Dedifferentiated amniotic fluid mesenchymal stem cell (primary cell): ENCODE measurements around the gene GAB3.

Source experiments
- DNase-seq: peaks from one replicate; pipeline ENCODE4 v3.0.0-alpha.2; 2016; ENCODE audit errors: extremely low spot score

The GAB3 gene

GRCh38 chrX:154751203-154751668, 359 bp upstream of the GAB3 start:
- no peak for DNase-seq

GRCh38 chrX:154749856-154750255, 1.0 kb downstream of the GAB3 start:
- no peak for DNase-seq

- peak; percentile 72 for DNase-seq
Measured at GRCh38 chrX:154748712-154749339, 2.1 kb downstream of the GAB3 start.

GRCh38 chrX:154742613-154743012, 8.3 kb downstream of the GAB3 start:
- DNase-seq = no peak

- DNase-seq = no peak
Measured at GRCh38 chrX:154739952-154740465, 10.9 kb downstream of the GAB3 start.

- DNase-seq = peak; percentile 57
Measured at GRCh38 chrX:154738011-154738738, 12.7 kb downstream of the GAB3 start.

- no peak for DNase-seq
Measured at GRCh38 chrX:154737136-154737535, 13.7 kb downstream of the GAB3 start.

- DNase-seq = peak; percentile 38
Measured at GRCh38 chrX:154735695-154736393, 15.0 kb downstream of the GAB3 start.

- no peak for DNase-seq
Measured at GRCh38 chrX:154734061-154734781, 16.7 kb downstream of the GAB3 start.

- no peak for DNase-seq
Measured at GRCh38 chrX:154733066-154733425, 17.8 kb downstream of the GAB3 start.

- no peak for DNase-seq
Measured at GRCh38 chrX:154732421-154733065, 18.3 kb downstream of the GAB3 start.

GRCh38 chrX:154731881-154732280, 19.0 kb downstream of the GAB3 start:
- DNase-seq = no peak

- DNase-seq = no peak
Measured at GRCh38 chrX:154731184-154731583, 19.7 kb downstream of the GAB3 start.

GRCh38 chrX:154730253-154730891, 20.5 kb downstream of the GAB3 start:
- DNase-seq = peak; percentile 70

GRCh38 chrX:154729439-154729838, 21.4 kb downstream of the GAB3 start:
- DNase-seq = no peak

- no peak for DNase-seq
Measured at GRCh38 chrX:154728431-154729190, 22.3 kb downstream of the GAB3 start.

GRCh38 chrX:154727871-154728270, 23.0 kb downstream of the GAB3 start:
- no peak for DNase-seq

- DNase-seq = no peak
Measured at GRCh38 chrX:154727418-154727817, 23.5 kb downstream of the GAB3 start.

- no peak for DNase-seq
Measured at GRCh38 chrX:154724993-154725756, 25.7 kb downstream of the GAB3 start.
